Activated CD8-positive, alpha-beta T cell treated with anti-CD3 and anti-CD28 coated beads for 36 hours (primary cell): ENCODE measurements around the gene CXCR4. TPM values are rescaled to one million over a fixed set of nuclear protein-coding genes. Genes with fewer than 3 reads are reported as not detected.
A peak's percentile ranks its signal among the peaks of the same experiment; 100 is the strongest.

ENCODE experiments used
- ATAC-seq: fragments of 200-7000 bp; cut with Tn5 transposase; one replicate; pipeline ENCODE4 v1.10.0; 2021; ENCODE audit warnings: mild to moderate bottlenecking, moderate library complexity
- CTCF ChIA-PET: fragments of 350-600 bp; sonication (Branson Sonifier 250); formaldehyde crosslinking; loops from one replicate; lab custom pipeline; 2021; ENCODE audit warnings: antibody characterized with exemption; lab: Charles Lee
- POLR2A ChIA-PET: fragments of 350-600 bp; sonication (Branson Sonifier 250); formaldehyde crosslinking; loops from one replicate; lab custom pipeline; 2021; ENCODE audit warnings: antibody characterized with exemption; lab: Charles Lee
- DNase-seq: peaks from one replicate; pipeline ENCODE4 v3.0.0-alpha.2; 2020
- H3K27ac Mint-ChIP-seq: one replicate; pipeline ENCODE4 v1.8.0; 2021; ENCODE audit warnings: mild to moderate bottlenecking, mixed read lengths
- H3K27me3 Mint-ChIP-seq: one replicate; pipeline ENCODE4 v1.8.0; 2021; ENCODE audit warnings: mixed read lengths
- H3K36me3 Mint-ChIP-seq: one replicate; pipeline ENCODE4 v1.8.0; 2021; ENCODE audit warnings: low read depth, mixed read lengths
- H3K4me1 Mint-ChIP-seq: one replicate; pipeline ENCODE4 v1.8.0; 2021; ENCODE audit warnings: low read depth, mixed read lengths
- H3K4me3 Mint-ChIP-seq: one replicate; pipeline ENCODE4 v1.8.0; 2021; ENCODE audit warnings: mild to moderate bottlenecking, moderate library complexity, mixed read lengths
- H3K9me3 Mint-ChIP-seq: one replicate; pipeline ENCODE4 v1.8.0; 2021; ENCODE audit warnings: mixed read lengths
- intact Hi-C: fragments of 100-400 bp; cut with micrococcal nuclease; formaldehyde crosslinking; loops from one replicate; pipeline ENCODE4 v1.10.0; 2022
- total RNA-seq, 2 experiments: library from RNA; stranded (reverse); gene quantifications; one replicate each; pipeline ENCODE4 v1.2.3, GENCODE V29; 2021
- TF ChIP-seq, protein P1 (sequence below): fragments of 200-600 bp; IDR thresholded peaks from one replicate; pipeline ENCODE4 v1.8.0; 2022; ENCODE audit warnings: antibody characterized with exemption, mild to moderate bottlenecking

Gene CXCR4
- total RNA-seq, 2 experiments from 2014 or later, result 97.0 to 103 TPM

DNA sequence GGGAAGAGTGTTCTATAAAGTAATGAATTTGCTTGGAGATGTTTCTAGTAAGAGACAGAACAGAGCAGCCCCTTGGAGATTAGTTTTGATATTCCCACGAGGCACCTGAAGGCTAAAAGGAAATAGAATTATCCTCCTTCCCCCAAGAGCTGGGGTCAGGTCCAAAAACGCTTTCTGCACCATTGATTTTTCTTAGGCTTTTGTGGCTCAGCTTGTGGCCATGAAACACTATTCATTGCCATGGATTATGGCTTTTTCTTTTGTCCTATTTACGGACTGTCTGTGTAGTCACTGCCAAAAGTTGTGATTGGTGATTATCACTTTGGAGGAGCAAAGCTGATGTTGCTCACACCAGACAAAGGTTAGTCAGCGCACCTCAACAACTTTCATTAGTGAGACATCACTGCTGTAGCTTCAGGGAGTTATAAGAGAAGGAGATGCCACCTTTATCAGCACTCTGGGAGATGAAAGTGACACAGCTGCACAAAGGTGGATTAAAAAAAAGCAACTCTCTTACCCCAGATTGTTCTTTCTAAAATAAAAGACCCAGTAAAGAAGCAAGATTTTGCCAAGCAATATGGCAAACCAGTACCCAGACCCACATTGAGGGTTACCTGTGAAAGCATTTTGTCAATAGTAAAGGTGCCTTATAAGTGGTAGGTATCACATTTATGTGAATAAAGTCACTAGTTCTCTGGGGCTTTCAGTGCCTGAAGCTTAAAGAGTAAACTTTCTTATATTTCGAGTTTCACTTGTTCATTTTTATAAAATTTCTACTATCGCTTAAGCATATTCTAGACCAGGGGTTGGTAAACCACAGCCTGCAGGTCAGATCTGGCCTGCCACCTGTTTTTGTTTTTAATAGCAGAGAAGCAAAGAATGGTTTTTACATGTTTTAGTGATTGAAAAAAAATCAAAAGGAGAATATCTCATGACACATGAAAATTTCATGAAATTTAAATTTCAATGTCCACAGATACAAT, 10.6 kb downstream of the CXCR4 start:
- Mint-ChIP-seq H3K9me3 (no peaks in the 10 kb centered on the region), H3K4me3 (no peak overlapping the region), H3K27me3 (no peaks in the 10 kb centered on the region), H3K36me3 (peaks cover 1% of the 10 kb centered on the region), H3K27ac (no peak overlapping the region), H3K4me1 (peaks cover 2% of the 10 kb centered on the region)
- ChIA-PET CTCF (interaction anchor here (0.8 to 2.5 kb wide), 8 partner anchors 9 to 272 kb away, joined by 3 to 5 read pairs (median 4); no protein-coding TSS in a partner anchor), POLR2A (interaction anchor here (0.6 to 1.4 kb wide), 5 partner anchors 11 to 58 kb away, joined by 3 to 4 read pairs (median 3); no protein-coding TSS in a partner anchor)
- TF ChIP-seq, protein P1, sequence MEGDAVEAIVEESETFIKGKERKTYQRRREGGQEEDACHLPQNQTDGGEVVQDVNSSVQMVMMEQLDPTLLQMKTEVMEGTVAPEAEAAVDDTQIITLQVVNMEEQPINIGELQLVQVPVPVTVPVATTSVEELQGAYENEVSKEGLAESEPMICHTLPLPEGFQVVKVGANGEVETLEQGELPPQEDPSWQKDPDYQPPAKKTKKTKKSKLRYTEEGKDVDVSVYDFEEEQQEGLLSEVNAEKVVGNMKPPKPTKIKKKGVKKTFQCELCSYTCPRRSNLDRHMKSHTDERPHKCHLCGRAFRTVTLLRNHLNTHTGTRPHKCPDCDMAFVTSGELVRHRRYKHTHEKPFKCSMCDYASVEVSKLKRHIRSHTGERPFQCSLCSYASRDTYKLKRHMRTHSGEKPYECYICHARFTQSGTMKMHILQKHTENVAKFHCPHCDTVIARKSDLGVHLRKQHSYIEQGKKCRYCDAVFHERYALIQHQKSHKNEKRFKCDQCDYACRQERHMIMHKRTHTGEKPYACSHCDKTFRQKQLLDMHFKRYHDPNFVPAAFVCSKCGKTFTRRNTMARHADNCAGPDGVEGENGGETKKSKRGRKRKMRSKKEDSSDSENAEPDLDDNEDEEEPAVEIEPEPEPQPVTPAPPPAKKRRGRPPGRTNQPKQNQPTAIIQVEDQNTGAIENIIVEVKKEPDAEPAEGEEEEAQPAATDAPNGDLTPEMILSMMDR, result no peak
- DNase-seq (no peak), ATAC-seq (no peak)
- intact Hi-C loops, result no loop called here

GRCh38 chr2:136106505-136106904, 11.4 kb downstream of the CXCR4 start:
- H3K27me3 Mint-ChIP-seq, result no peaks in the 10 kb centered on the region
- DNase-seq (no peak), ATAC-seq (no peak)
- ChIA-PET POLR2A (interaction anchor here (0.6 to 1.0 kb wide), 4 partner anchors 10 to 148 kb away, joined by 3 read pairs; no protein-coding TSS in a partner anchor), CTCF (interaction anchor here (1.2 kb wide), 2 partner anchors 20 to 193 kb away, joined by 3 to 5 read pairs; no protein-coding TSS in a partner anchor)
- H3K4me1 Mint-ChIP-seq, result no peaks in the 10 kb centered on the region
- TF ChIP-seq, protein P1, result no peak
- no peak overlapping the region for H3K27ac Mint-ChIP-seq
- H3K4me3 Mint-ChIP-seq, result no peak overlapping the region
- intact Hi-C loops, result no loop called here
- no peaks in the 10 kb centered on the region for H3K36me3 Mint-ChIP-seq
- H3K9me3 Mint-ChIP-seq, result no peaks in the 10 kb centered on the region

- Mint-ChIP-seq H3K4me1 (peaks cover 7% of the 10 kb centered on the region), H3K4me3 (no peak overlapping the region), H3K36me3 (peaks cover 2% of the 10 kb centered on the region), H3K9me3 (peaks cover 2% of the 10 kb centered on the region), H3K27ac (no peak overlapping the region), H3K27me3 (no peaks in the 10 kb centered on the region)
- CTCF ChIA-PET, result no interaction called here
- ATAC-seq (no peak), DNase-seq (no peak)
- TF ChIP-seq, protein P1, result no peak
- intact Hi-C loops, result no loop called here
- POLR2A ChIA-PET, result no interaction called here
Measured at GRCh38 chr2:136104977-136105376, 13.0 kb downstream of the CXCR4 start.

DNA sequence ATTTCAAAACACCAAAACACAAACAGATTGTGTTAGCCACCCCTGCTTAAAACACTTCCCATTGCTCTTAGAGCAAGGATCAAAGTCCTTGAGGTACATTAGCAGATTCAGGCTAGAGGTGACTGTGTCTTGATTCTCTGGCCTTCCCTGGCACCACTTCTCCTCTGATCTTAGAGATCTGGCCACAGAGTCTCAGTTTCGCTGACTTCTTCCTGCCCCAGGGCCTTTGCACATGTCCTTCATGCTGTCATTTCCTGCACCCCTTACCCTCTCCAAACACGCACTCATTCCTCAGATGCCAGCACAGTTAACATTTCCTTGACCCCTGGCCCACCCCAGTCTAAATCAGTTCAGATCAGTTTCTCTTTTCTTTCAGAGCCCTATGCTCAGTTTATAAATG, 16.9 kb downstream of the CXCR4 start:
- H3K4me1 Mint-ChIP-seq, result peaks cover 7% of the 10 kb centered on the region
- DNase-seq, result peak; percentile 39
- peaks cover 2% of the 10 kb centered on the region for H3K9me3 Mint-ChIP-seq
- TF ChIP-seq, protein P1, result no peak
- H3K36me3 Mint-ChIP-seq, result peaks cover 2% of the 10 kb centered on the region
- no peaks in the 10 kb centered on the region for H3K27me3 Mint-ChIP-seq
- CTCF ChIA-PET, result no interaction called here
- intact Hi-C loops, result no loop called here
- peak; percentile 17 for ATAC-seq
- H3K4me3 Mint-ChIP-seq, result no peak overlapping the region
- POLR2A ChIA-PET, result no interaction called here
- H3K27ac Mint-ChIP-seq, result no peak overlapping the region

GRCh38 chr2:136098441-136098840, 19.5 kb downstream of the CXCR4 start:
- ChIA-PET POLR2A (interaction anchor here (1.6 kb wide), 1 partner anchor 9 kb away, joined by 3 read pairs; no protein-coding TSS in a partner anchor), CTCF (interaction anchor here (1.0 kb wide), 1 partner anchor 10 kb away, joined by 3 read pairs; no protein-coding TSS in a partner anchor)
- H3K27me3 Mint-ChIP-seq, result no peaks in the 10 kb centered on the region
- peaks cover 2% of the 10 kb centered on the region for H3K36me3 Mint-ChIP-seq
- ATAC-seq (no peak), DNase-seq (no peak)
- peaks cover 7% of the 10 kb centered on the region for H3K4me1 Mint-ChIP-seq
- no peak overlapping the region for H3K27ac Mint-ChIP-seq
- H3K4me3 Mint-ChIP-seq, result no peak overlapping the region
- intact Hi-C loops, result no loop called here
- TF ChIP-seq, protein P1, result no peak
- peaks cover 2% of the 10 kb centered on the region for H3K9me3 Mint-ChIP-seq
